GM19467 (cell line): ENCODE measurements around the gene MEG3.

Experiments
- ATAC-seq: cut with Tn5 transposase; IDR thresholded peaks from one replicate; pipeline ENCODE4 v1.9.1; 2021; ENCODE audit warnings: mild to moderate bottlenecking, moderate library complexity; ENCODE audit not compliant: unreplicated experiment

Gene MEG3

DNA sequence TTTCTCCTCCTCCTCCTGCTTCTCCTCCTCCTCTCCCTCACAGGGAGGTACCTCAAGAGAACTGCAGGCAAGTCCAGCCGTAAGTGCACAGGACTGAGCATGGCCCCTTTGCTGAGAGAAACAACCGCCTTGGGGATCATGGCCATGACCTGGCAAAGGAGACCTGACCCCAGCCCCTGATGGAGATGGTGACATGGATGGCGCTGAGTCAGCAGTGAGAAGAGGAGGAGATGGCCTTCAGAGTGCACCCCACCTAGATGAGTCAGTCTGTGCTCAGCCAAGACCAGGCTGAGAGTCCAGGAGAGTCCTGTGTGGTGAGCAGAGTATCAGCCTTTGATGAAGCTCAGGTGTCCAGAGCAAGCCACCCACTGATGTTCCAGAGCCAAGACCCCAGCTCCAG is 36.4 kb downstream of the MEG3 start:
- no peak for ATAC-seq

DNA sequence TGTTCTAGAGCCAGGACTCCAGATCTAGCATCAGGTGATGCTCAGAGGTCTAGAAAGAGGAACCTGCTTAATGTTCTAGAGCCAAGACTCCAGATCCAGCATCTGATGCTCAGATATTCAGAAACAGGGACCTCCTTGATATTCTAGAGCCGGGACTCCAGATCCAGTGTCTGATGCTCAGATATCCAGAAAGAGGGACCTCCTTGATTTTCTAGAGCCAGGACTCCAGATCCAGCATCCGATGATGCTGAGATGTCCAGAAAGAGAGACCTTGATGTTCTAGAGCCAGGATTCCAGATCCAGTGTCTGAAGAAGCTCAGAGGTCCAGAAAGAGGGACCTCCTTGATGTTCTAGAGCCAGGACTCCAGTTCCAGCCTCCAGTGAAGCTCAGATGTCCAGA is 36.9 kb downstream of the MEG3 start:
- ATAC-seq, result no peak

DNA sequence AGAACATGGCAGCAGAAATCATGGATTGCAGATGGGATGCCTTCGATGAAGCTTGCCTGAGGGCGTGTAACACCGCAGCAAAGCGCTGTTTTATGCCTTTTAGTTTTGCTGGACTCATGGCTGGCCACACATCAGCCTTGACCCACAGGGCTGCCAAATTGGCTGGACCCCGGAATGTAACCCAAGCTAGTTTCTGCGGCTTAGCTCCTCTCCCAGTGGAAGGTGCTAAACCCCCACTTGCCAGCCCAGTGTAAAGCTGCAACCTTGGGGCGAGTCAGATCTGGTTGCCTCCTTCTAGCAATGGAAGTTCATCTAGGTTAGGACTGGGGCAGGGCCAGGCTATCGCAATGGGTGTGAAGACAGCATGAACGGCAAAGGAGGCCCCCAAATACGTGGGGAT is 38.3 kb downstream of the MEG3 start:
- no peak for ATAC-seq

DNA sequence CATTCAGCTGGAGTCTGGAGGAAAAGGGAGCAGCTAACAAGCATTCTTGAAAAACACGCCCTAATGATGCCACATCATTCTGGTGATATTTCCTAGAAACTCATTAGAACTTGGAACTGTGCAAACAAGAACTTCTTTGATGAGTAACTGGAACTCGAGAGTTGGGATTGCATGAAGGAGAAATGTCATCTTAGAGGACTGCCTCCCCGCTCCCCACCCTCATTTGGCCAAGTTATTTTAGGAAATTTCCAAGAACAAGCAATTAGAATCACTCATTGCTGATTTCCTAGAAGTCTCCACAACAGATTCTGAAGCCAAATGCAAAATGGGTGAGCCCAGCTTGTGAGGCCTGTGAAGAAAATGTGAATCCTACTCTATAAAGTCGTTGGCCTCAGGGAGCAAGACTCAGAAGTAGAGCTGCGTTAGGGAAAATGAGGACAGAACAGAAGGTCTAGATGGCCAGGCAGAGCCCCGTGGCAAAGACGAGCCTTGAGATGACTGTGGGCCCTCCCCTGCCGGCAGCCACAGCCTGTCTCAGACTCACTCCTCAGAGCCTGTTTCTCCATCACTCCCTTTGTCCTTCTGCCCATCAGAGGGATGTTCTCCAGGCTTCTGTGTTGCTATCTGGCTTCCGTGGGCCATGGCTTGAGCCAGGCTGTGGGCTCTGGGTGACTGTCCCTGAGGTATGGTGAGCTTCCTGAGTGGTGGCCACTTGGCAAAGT is 39.2 kb downstream of the MEG3 start:
- ATAC-seq, result no peak

DNA sequence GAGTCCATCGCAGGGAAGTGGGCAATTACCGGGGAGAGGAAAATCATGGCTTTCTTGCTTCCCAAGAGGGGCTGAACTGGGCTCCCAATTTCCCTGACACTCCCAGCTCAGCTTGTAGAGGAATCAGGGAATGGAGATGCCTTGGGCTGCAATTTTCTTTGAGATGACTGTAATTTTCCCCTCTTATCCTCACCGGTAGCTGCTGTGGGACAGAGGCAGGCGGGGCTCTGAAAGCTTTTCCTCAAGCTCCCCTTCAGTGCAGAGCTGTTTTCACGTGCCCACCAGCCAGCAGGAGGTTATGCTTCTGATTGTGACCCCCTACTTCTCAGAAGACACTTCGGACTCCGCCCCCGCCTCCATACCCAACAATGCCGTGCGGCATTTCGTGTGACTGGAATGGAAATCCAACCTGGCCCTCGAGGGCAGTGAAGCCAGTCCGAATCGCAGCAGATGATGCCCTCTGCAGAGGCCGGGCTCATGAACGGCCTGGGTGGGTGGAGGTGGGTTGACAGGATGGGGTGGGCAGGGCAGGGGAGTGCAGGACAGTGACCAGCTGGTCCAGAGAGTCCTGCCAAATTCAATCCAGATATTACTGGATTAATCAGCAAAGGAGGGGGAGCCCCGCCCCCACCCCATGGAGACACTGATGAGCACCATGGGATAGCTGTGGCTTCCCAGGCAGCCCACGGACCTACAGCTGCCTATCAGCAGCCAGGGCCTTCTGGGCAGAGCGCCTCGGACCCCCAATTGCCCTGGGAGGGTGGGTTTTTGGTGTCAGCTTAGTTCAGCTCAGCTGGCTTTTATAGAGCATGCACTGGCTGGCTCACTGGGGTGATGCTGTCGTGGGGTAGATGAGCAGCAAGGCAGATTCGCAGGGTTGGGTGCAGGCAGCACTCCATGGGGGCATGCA is 40.0 kb downstream of the MEG3 start:
- ATAC-seq, result no peak

DNA sequence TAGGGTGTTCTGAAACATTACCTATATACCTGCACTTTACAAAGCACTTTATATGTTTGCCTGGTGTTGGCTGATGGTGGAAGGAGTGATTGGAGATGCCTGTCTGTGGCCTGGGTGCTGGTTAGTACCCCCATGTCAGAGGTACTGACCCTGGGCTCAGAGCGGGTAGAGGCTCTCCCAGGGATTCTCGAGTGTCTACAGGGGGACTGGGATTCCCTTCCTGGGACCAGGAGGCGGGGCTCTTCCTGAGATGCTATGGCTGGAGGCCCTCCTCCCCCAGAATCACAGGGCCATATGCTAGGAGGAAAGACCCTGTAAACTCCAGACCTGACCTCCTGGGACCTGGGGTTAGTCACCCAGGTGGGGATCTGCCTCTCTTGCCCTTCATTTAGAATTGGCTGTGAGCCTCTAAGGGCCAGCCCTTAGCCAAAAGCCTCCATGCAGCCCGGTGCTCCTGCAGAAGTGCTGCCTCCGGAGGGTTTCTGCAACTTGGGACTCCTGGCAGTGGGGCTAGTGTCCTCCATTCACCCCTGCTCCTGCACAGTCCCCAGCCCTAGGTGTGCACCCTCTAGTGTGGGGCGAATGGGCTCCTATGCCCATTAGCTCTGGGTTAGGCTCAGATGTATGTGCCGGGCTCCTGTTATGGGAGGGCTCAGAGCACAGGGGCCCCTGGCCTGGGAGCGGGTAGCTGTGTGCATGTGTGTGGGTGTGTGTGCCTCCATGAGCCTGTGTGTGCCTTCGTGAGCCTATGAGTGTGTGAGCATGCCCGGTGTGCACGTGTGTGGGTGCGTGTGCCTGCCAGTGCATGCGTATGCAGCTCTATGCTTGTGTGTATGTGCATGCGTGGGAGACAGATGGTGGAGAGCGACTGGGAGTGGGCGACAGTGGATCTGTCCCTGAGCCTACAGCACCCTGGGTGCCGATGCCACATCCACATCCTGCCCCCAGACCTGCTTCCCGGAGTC is 41.0 kb downstream of the MEG3 start:
- no peak for ATAC-seq

DNA sequence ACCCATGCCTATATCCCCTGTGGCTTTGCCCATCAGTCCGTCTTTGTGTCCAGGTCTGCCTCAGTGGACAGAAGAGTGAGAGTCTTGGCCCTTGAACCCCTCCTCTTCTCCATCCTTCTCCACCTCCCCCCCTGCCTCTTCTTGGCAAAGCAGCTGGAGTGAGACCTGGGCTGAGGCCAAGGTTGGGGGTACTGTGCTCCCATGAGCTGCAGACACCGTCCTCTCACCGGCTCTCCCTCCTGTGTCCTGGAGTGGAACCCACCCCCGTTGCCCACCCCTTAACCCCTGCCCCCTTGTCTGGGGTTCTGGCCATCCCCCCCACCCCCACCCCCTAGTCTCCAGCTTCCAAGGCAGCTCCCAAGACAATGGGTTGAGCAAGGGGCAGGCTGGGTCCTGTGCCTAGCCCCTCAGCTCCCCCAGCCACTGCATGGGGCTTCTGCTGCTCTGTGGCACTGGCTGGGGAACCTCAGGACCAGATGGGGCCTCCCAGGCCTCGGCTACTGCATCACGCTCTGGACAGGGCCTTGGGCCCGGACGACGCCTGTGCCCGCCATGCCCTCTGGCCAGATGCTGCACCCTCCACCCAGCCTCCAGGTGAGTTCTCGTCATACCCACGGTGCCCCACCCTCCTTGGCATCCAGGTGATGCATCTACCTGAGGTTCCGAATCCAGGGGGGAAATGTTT is 41.9 kb downstream of the MEG3 start:
- no peak for ATAC-seq

DNA sequence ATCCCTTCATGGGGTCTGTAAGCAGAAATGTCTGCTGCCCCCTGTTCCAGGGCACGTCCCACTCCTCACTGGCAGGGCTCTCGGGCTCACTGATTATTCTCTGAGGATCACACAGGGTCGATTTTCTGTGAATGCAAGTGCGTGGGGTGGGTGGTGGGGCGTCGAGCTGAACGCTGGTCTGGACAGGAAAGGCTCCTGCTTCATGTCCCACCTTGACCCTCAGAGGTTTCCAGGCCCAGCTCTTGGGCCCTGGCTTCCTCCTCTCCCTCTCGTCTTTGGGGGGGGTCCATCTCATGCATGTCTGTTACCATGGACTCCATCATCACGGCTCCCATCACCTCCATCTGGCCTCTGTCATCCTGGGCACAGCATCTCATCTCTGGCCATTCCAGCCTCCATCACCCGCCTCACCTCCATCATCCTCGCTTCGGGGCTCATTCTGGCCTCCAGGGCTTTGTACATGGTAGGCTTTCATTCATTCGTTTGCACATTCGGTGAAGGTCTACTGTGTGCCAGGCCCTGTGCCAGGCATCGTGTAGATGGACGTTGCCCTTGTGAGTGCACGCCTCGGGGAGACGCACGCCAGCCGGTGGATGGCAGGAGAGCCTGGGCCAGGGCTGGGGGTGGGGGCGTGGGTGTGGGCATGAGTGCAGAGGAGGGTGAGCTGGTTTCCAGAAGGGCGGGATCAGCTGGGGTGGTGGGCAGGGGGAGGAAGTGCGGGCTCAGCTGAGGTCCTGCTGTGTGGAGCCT is 42.9 kb downstream of the MEG3 start:
- no peak for ATAC-seq

DNA sequence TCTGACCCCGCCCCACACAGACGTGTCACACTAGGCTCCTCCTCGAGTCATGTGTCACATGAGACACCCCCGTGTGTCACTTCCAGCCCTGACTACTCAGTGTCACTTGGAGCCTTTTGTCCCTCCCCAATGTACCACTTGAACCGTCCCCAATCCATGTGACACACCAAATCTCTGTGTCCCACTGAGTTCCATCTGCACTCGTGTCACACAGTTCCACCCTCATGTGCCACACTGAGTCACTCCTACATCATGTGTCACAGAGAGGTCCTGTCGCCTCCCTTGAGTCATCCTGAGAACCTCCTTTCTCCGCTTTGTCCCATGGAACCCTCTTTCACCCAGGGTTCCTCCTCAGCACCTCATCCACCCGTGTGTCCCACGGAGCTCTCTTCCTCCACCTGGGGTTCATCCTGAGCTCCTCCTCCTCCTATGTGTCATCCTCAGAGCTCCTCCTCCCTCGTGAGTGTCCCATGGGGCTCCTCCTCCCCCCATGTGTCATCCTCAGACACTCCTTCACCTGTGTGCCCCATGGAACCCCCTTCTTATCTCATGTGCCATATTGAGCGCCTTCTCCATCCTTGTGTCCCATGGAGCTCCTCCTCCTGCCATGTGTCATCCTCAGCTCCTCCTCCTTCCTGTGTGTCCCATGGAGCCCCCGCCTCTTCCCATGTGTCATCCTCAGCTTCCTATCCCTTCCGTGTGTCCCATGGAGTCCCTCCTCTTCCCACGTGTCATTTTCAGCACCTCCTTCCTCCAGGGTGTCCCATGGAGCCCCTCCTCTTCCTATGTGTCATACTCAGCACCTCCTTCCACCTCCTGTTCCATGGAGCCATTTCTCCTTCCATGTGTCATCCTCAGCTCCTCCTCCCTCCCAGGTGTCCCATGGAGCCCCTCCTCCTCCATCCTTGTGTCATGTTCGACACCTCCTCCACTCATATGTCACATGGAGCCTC is 45.6 kb downstream of the MEG3 start:
- ATAC-seq, result no peak

DNA sequence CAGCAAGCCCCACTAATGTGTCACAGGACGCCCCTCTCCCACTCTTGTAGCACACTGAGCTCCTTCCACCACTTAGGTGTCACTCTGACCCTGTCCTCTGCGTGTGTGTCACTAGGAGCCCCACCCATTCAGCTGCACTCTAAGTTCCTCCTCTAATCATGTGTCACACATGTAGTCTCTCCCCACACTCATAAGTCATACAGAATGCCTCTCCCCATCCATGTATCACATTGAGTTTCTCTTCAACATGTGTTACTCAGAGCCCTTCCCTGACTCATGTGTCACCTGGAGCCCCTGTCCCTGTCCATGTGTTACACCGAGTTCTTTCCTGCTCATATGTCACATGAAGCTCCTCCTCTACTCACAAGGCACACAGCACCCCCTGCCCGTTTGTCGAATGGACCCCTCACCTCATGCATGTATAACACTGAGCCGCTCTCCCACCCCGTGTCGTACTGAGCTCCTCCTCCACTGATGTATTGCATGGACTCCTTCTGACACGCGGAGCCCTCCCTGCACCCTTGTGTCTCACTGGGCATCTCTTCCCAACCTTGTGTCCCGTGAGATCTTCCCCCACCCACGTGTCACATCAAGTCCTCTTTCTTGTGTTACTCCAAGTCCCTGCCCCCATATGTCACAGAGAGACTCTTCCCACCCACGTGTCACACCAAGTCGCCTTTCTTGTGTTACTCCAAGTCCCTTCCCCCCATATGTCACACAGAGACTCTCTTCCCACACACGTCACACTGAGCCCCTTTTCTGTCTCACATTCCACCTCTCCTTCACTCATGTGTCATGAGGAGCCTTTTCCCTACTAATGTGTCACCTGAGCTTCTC is 46.6 kb downstream of the MEG3 start:
- no peak for ATAC-seq

DNA sequence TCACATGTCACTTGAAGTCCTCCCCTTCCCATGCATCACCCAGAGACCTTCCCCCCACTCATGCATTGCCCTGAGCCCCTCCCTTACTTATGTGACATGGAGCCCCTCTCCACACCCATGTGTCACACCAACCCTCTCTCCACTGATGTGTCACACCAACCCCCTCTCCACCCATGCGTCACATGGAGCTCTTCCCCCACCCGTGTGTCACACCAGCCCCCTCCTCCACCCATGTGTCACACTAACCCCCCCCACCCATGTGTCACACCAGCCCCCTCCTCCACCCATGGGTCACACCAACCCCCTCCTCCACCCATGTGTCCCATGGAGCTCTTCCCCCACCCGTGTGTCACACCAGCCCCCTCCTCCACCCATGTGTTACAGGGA is 47.2 kb downstream of the MEG3 start:
- ATAC-seq, result no peak

DNA sequence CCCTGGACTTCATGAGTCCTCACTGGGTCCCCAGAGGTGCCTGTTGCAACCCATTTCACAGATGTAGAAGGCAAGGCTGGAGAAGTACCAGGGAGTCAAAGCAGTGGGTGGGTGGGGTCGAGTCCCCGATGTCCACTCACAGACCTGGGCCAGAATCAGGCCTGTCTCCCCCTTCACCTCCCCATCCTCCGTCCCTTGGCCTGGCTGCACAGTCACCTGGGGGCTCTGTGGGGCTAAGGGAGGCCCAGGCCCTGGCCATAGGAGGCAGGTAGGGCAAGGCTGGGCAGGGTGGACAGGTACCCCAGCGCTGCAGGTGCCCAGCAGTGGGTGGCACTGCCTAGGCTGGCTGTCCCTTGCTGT is 48.1 kb downstream of the MEG3 start:
- ATAC-seq, result no peak

DNA sequence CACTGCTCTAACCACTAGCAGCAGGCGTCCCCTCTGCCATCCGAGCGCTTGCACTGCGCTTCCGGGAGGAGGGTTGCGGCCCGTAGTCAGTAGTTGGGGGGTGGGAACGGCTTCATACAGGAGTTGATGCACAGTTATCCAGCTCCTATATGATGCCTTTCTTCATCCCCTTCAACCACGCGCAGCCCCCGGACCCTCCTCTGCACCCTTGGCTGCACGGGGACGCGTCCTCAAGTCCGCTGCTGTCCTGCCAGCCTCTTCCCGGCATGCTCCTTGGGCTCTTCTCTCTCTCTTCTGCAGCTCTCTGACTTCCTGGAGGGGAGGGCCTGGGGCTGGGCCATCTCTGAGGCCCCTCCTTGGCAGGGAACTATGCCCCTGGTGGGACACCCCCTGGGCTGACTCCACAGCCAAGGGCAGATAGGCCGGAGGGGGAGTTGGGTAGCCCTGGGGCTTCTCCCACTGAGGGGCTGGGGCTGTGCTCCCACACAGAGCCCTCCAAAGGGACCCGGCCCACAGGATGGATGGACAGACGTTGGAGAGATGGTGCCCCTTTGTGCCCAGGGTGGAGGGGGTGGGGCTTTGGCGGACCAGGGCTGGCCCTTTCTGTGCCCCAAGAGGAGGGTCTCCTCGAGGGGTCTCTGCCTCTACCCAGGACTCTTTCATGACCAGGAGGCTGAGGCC is 48.6 kb downstream of the MEG3 start:
- ATAC-seq, result no peak

DNA sequence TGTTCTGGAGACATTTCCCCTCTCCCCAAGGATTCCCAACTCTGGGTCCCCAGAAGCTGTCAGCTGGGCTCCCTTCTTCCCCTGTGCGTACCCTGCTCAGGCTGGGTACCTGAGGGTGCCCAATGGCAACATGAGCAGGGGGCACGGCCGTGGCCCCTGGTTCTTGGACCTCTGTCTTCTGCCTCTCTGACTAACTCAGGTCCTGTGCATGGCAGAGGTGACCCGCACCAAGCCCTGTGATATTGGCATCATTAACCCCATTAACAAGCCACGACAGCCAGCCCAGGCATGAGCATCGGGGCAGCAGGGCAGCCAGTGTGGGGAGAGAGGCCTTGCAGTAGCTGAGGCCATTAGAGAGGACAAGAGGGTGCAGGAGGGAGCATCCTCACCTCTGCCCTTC is 49.2 kb downstream of the MEG3 start:
- ATAC-seq, result no peak

DNA sequence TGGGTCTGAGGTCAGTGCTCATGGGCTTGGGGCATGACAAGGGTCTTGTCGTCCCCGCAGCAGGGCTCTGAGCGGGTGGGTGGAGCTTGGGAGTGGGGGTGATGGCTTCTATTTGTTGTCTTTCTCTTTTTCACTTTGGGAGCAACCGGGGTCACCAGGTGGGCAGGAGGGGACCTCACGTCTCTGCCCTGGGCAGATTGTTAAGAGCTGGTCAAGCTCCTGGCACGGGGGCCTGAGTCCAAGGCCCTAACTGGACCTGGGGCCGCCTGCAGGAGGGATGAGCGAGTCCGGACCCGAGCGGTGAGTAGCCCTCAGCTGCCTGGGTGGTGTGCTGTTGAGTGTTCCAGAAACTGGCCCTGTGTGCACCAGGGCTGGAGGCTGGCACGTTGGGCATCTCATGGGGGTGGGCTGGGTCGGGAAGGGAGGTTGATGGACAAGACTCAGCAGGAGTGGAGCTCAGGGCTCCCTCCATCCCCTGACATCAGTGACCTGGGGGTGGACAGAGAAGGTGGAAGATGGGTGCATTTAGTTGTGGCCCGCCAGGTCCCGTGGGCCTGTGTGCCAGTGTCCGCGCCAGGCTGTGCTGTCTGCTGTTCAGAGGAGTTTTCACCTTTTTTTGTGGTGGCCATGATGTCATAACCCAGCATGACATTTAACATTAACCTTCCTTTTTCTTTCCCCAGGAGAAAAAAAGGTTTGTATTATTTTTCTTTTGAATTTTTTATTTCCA is 50.1 kb downstream of the MEG3 start:
- ATAC-seq, result no peak

DNA sequence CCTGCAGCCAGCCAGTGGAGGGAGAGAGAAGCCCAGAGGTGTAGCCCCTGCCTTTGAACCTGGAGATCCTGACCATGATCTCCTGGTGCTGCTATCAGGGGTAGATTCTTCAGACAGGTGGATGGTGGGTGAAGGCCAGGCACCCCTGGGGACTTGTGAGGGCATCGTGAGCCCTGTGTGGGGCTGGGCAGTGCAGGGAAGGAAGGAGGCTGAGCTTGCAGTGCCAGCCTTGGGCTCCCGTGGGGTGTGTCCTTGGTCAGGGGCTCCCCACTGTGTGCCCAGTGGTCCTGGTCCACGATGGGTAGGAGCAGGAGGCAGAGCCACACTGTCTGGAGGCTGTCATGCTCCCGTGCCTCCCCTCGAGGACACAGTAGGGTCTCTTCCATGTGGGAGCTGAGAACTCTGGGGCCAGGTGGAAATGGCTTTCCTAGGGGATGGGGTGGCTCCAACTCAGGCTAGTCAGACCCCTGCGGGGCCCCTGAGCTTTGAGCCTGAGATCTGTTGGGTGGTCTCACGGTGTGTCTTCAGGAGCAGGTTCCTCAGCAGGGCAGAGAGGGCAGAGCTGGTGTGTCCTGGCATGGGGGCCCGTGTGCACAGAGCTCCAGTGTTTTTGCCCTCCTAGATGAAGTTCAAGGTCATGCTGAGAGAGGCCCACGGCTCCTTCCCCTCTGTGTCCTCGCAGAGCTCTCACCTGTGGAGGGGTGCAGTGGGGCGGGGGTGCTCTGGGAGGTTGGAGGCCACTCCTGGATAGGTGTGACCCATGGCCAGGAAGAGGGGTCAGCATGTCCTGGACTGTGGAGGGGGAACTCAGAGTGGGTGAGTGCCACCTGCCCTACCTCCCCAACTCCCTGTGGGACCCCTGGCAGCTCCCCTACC is 52.6 kb downstream of the MEG3 start:
- no peak for ATAC-seq
